NCI-H1092 treated with DMSO at 0.1 percent for 48 hours (cell line): ENCODE measurements around the gene ELOVL3.
"Not testable (repeated sequence)": the region's sequence is repeated elsewhere in the genome, so short reads cannot be mapped to it uniquely, and the experiment has no call there.

Experiments used
- DNase-seq: peaks from one replicate; lab custom pipeline; 2025; lab: John Stamatoyannopoulos, UW

Gene ELOVL3

GRCh38 chr10:102252508-102252907 is 26.4 kb downstream of the ELOVL3 start:
- DNase-seq, result not testable (repeated sequence)

- no peak for DNase-seq
Observed at GRCh38 chr10:102254426-102254825, 28.3 kb downstream of the ELOVL3 start.

GRCh38 chr10:102255404-102255803 is 29.3 kb downstream of the ELOVL3 start:
- no peak for DNase-seq

- DNase-seq, result no peak
Observed at GRCh38 chr10:102261196-102261595, 35.1 kb downstream of the ELOVL3 start.

- DNase-seq, result no peak
Observed at GRCh38 chr10:102261842-102262241, 35.7 kb downstream of the ELOVL3 start.

- DNase-seq, result no peak
Observed at GRCh38 chr10:102262744-102263370, 36.8 kb downstream of the ELOVL3 start.

- no peak for DNase-seq
Observed at GRCh38 chr10:102264371-102264770, 38.3 kb downstream of the ELOVL3 start.

- DNase-seq, result no peak
Observed at GRCh38 chr10:102266670-102267069, 40.6 kb downstream of the ELOVL3 start.

- DNase-seq, result no peak
Observed at GRCh38 chr10:102267748-102268147, 41.6 kb downstream of the ELOVL3 start.

- no peak for DNase-seq
Observed at GRCh38 chr10:102268375-102268888, 42.3 kb downstream of the ELOVL3 start.

- DNase-seq, result no peak
Observed at GRCh38 chr10:102269017-102269416, 42.9 kb downstream of the ELOVL3 start.

- DNase-seq, result no peak
Observed at GRCh38 chr10:102274062-102274461, 48.0 kb downstream of the ELOVL3 start.

- DNase-seq, result no peak
Observed at GRCh38 chr10:102275343-102275742, 49.2 kb downstream of the ELOVL3 start.

GRCh38 chr10:102279104-102279503 is 53.0 kb downstream of the ELOVL3 start:
- no peak for DNase-seq
